Parathyroid adenoma (tissue), 2 donors: ENCODE results near the gene COQ9.

Source experiments
- H2AFZ ChIP-seq: fragments of 300-600 bp; sonication (generic); one replicate; pipeline ENCODE4 v1.7.0; 2017; ENCODE audit warnings: antibody characterized with exemption, mild to moderate bottlenecking
- H3K27ac ChIP-seq: fragments of 300-600 bp; sonication (generic); one replicate; pipeline ENCODE4 v1.7.0; 2017
- H3K27me3 ChIP-seq: fragments of 300-600 bp; sonication (generic); one replicate; pipeline ENCODE4 v1.7.0; 2017; ENCODE audit warnings: low read length; ENCODE audit not compliant: control insufficient read depth, insufficient read depth
- H3K36me3 ChIP-seq: fragments of 300-600 bp; sonication (generic); one replicate; pipeline ENCODE4 v1.7.0; 2017; ENCODE audit warnings: low read length; ENCODE audit not compliant: control insufficient read depth, insufficient read depth
- H3K4me1 ChIP-seq: fragments of 300-600 bp; sonication (generic); one replicate; pipeline ENCODE4 v1.7.0; 2017; ENCODE audit warnings: control low read depth
- H3K4me2 ChIP-seq: fragments of 300-600 bp; sonication (generic); one replicate; pipeline ENCODE4 v1.7.0; 2017; ENCODE audit warnings: low read length
- H3K4me3 ChIP-seq: fragments of 300-600 bp; sonication (generic); one replicate; pipeline ENCODE4 v1.7.0; 2017; ENCODE audit warnings: low read depth, low read length
- H3K79me2 ChIP-seq: fragments of 300-600 bp; sonication (generic); one replicate; pipeline ENCODE4 v1.7.0; 2017; ENCODE audit warnings: control low read depth
- H3K9ac ChIP-seq: fragments of 300-600 bp; sonication (generic); one replicate; pipeline ENCODE4 v1.7.0; 2017; ENCODE audit warnings: mild to moderate bottlenecking
- H3K9me3 ChIP-seq: fragments of 300-600 bp; sonication (generic); one replicate; pipeline ENCODE4 v1.7.0; 2017; ENCODE audit warnings: low read length; ENCODE audit not compliant: control insufficient read depth
- TF ChIP-seq, protein P1 (sequence below): fragments of 300-600 bp; sonication (generic); IDR thresholded peaks from one replicate; pipeline ENCODE4 v1.7.0; 2017; ENCODE audit warnings: antibody characterized with exemption, mild to moderate bottlenecking
- donor health status: primary hyperparathyroidism.

Gene COQ9

DNA sequence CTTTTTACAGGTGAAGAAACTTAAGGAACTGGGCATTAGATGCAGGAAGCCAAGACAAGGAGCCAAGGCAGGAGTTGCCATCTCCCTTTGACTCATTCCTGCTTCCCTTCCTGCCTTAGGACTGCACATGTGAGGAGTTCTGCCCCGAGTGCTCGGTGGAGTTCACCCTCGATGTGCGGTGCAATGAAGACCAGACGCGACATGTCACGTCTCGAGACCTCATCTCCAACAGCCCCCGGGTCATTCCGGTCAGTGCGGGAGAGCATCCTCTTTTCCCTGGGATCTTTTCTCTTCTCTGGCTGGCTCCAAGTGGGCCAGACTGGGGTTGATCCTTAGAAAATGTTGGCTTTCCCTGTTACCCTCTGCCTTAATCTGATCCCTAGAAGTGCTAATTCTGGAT is 21.8 kb downstream of the COQ9 start:
- Histone ChIP-seq H2AFZ (no peak overlapping the region), H3K36me3 (no peaks in the 10 kb centered on the region), H3K9me3 (no peaks in the 10 kb centered on the region), H3K4me3 (no peak overlapping the region), H3K27ac (no peak overlapping the region), H3K79me2 (peaks cover 3% of the 10 kb centered on the region), H3K9ac (no peak overlapping the region), H3K4me1 (peaks cover 11% of the 10 kb centered on the region), H3K4me2 (no peak overlapping the region), H3K27me3 (no peaks in the 10 kb centered on the region)
- TF ChIP-seq, protein P1, sequence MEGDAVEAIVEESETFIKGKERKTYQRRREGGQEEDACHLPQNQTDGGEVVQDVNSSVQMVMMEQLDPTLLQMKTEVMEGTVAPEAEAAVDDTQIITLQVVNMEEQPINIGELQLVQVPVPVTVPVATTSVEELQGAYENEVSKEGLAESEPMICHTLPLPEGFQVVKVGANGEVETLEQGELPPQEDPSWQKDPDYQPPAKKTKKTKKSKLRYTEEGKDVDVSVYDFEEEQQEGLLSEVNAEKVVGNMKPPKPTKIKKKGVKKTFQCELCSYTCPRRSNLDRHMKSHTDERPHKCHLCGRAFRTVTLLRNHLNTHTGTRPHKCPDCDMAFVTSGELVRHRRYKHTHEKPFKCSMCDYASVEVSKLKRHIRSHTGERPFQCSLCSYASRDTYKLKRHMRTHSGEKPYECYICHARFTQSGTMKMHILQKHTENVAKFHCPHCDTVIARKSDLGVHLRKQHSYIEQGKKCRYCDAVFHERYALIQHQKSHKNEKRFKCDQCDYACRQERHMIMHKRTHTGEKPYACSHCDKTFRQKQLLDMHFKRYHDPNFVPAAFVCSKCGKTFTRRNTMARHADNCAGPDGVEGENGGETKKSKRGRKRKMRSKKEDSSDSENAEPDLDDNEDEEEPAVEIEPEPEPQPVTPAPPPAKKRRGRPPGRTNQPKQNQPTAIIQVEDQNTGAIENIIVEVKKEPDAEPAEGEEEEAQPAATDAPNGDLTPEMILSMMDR: no peak

DNA sequence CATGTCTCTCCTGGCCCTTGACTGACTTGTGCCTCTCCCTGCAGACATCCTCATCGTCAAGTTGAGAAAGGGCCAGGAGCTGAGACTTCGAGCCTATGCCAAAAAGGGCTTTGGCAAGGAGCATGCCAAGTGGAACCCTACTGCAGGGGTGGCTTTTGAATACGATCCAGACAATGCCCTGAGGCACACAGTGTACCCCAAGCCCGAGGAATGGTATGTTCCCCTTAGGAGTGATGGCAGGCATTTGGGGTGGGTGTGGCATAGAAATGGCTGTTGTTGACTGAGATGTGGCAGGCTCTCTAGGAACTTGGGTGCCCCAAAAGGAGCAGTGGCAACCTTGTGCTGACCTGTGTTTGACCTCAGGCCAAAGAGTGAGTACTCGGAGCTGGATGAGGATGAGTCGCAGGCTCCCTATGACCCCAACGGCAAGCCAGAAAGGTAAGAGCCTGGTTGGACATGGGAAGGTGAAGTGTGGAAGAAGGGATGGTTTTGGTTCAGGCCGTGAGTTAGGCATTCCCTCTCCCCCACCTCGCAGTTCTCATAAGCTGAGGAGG is 22.7 kb downstream of the COQ9 start:
- H3K4me2 ChIP-seq: no peak overlapping the region
- H3K27me3 ChIP-seq: no peaks in the 10 kb centered on the region
- H3K4me3 ChIP-seq: no peak overlapping the region
- H3K27ac ChIP-seq: no peak overlapping the region
- H3K36me3 ChIP-seq: no peaks in the 10 kb centered on the region
- TF ChIP-seq, protein P1: no peak
- H2AFZ ChIP-seq: no peak overlapping the region
- H3K4me1 ChIP-seq: peaks cover 9% of the 10 kb centered on the region
- H3K79me2 ChIP-seq: no peaks in the 10 kb centered on the region
- H3K9me3 ChIP-seq: no peaks in the 10 kb centered on the region
- no peak overlapping the region for H3K9ac ChIP-seq

DNA sequence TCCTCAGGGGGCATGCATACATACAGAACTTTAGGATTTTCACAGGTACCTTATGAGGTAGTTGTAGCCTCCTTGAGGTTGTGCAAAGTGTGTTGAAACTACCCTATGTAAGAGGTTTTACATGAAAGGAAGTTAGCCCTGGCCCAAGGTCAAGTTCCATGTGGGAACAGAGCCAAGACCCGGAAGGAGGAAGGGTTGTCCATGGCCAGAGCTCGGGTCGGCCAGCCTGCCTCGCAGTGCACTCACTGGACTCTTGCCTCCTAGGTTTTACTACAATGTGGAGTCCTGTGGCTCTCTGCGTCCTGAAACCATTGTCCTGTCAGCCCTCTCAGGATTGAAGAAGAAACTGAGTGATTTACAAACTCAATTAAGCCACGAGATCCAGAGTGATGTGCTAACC is 23.4 kb downstream of the COQ9 start:
- Histone ChIP-seq H3K4me2 (no peak overlapping the region), H3K79me2 (no peaks in the 10 kb centered on the region), H3K9me3 (no peaks in the 10 kb centered on the region), H2AFZ (no peak overlapping the region), H3K27me3 (no peaks in the 10 kb centered on the region), H3K4me1 (peaks cover 9% of the 10 kb centered on the region), H3K27ac (no peak overlapping the region), H3K4me3 (no peak overlapping the region), H3K36me3 (no peaks in the 10 kb centered on the region), H3K9ac (no peak overlapping the region)
- TF ChIP-seq, protein P1: no peak

DNA sequence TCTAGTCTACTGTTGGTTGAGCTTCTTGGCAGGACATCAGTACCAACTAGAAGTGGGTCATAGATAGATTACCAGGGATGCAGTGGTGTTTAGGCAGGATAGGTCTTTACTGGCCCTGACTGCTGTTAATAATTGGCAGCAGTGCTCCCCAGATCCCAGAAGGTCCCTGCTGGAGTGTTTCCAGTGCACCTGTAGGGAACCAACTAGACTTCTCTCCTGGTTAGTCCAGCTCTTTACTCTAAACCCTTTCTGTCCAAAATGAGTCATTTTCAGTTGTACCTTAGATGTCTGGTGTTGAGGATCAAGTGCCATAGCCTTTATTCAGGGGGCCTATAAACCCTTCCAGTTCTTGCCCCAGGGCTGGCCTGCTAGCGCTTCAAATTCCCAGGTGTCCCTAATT is 23.9 kb downstream of the COQ9 start:
- H3K4me1 ChIP-seq: peaks cover 10% of the 10 kb centered on the region
- H3K4me2 ChIP-seq: no peak overlapping the region
- H3K9me3 ChIP-seq: no peaks in the 10 kb centered on the region
- no peak overlapping the region for H3K27ac ChIP-seq
- no peak overlapping the region for H3K9ac ChIP-seq
- TF ChIP-seq, protein P1: no peak
- H3K27me3 ChIP-seq: no peaks in the 10 kb centered on the region
- H2AFZ ChIP-seq: no peak overlapping the region
- no peaks in the 10 kb centered on the region for H3K36me3 ChIP-seq
- no peak overlapping the region for H3K4me3 ChIP-seq
- no peaks in the 10 kb centered on the region for H3K79me2 ChIP-seq

DNA sequence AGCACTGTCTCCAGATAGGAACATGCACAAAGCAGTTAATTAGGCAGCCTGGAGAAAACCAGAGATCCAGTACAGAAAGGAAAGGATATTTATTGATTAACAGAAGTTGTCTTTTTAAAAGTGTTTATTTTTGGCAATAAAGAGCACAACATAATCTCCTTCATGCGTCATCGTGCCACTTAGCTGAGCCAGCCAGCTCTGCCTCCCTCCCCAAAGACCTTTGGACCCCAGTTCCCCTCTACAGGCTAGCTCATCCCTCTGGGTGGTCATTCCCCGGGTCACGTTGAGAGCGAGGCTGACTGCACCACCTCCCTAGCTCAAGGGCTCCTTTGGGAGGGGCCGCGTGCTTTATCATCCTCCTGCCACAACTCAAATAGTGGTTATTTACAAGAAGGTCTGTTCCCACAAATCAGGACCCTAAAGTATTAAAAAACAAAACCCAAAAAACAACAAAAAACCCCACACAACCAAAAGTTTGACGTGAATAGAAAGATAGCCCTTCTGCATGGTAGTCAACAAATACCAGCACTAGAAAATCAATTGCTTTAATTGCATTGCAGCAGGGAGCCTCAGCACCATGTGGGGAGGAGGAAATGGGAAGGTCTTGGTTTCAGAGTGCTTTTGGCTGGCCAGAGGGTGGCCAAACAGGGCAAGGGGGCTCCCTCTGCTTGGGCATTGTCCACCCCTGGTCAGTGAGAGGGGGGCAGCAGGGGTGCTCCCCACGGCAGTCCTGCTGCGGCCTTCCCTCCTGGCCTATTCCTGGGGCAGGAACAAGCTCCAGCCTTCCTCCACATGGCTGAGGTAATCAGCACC is 24.8 kb downstream of the COQ9 start:
- Histone ChIP-seq H3K27ac (no peak overlapping the region), H3K79me2 (no peaks in the 10 kb centered on the region), H3K4me3 (no peak overlapping the region), H3K9ac (no peak overlapping the region), H3K4me2 (no peak overlapping the region), H2AFZ (no peak overlapping the region), H3K27me3 (no peaks in the 10 kb centered on the region), H3K36me3 (no peaks in the 10 kb centered on the region), H3K4me1 (peaks cover 15% of the 10 kb centered on the region), H3K9me3 (no peaks in the 10 kb centered on the region)
- TF ChIP-seq, protein P1: no peak
